H1 (cell line): ENCODE measurements around the gene TMCC3. TPM values are rescaled to one million over a fixed set of nuclear protein-coding genes. Genes with fewer than 3 reads are reported as not detected.

Experiments used
- CTCF ChIA-PET: fragments of 300-600 bp; sonication (Branson Sonifier 250); formaldehyde crosslinking; loops from one replicate; lab custom pipeline; 2021; ENCODE audit not compliant: partially characterized antibody; lab: Charles Lee
- POLR2A ChIA-PET: fragments of 300-600 bp; sonication (Branson Sonifier 250); formaldehyde crosslinking; loops from one replicate; lab custom pipeline; 2021; ENCODE audit warnings: inconsistent platforms; ENCODE audit not compliant: partially characterized antibody; lab: Charles Lee
- DNase-seq, 2 experiments: peaks; one replicate each; pipeline versions ENCODE4 v3.0.0 to v3.0.0-alpha.2; 2010 to 2022; ENCODE audit warnings: low spot score in 2 of 2, low read depth in 1 of 2, mixed read lengths in 1 of 2
- FAIRE-seq: peaks from 2 replicates; lab custom pipeline; 2011; peaks lifted over from hg19 to GRCh38; lab: Jason Lieb, UNC
- H2AFZ ChIP-seq: 2 replicates; pipeline ENCODE4 v1.8.1; 2012; ENCODE audit warnings: low read length, inconsistent platforms
- H2AK5ac ChIP-seq: 2 replicates; pipeline ENCODE4 v1.6.1; 2013; ENCODE audit warnings: low read depth, low read length
- H2BK120ac ChIP-seq: replicated peaks from 2 replicates; pipeline ENCODE3; 2013; ENCODE audit warnings: low read depth, low read length, inconsistent platforms
- H2BK12ac ChIP-seq: 2 replicates; pipeline ENCODE4 v1.6.1; 2013; ENCODE audit warnings: low read depth, low read length
- H2BK15ac ChIP-seq: 2 replicates; pipeline ENCODE4 v1.6.1; 2013; ENCODE audit warnings: low read length
- H2BK20ac ChIP-seq: 2 replicates; pipeline ENCODE4 v1.6.1; 2013; ENCODE audit warnings: low read length
- H2BK5ac ChIP-seq: 2 replicates; pipeline ENCODE4 v1.6.1; 2013; ENCODE audit warnings: low read depth, low read length
- H3K14ac ChIP-seq: 2 replicates; pipeline ENCODE4 v1.6.1; 2013; ENCODE audit warnings: inconsistent platforms; ENCODE audit not compliant: insufficient read length
- H3K18ac ChIP-seq: 2 replicates; pipeline ENCODE4 v1.6.1; 2013; ENCODE audit warnings: low read length; ENCODE audit errors: extremely low read depth
- H3K23ac ChIP-seq: 2 replicates; pipeline ENCODE4 v1.6.1; 2013; ENCODE audit warnings: inconsistent platforms; ENCODE audit not compliant: insufficient read length
- H3K23me2 ChIP-seq: 2 replicates; pipeline ENCODE4 v1.6.1; 2013; ENCODE audit warnings: low read depth, low read length
- H3K27ac ChIP-seq: 2 replicates; pipeline ENCODE4 v1.6.1; 2011; ENCODE audit warnings: low read depth, low read length, inconsistent platforms
- H3K27me3 ChIP-seq, 4 experiments: replicated peaks in 1 of 4; 1 replicate in 1 of 4; 2 replicates in 3 of 4; pipeline versions ENCODE4 v1.6.1 to v1.8.1; 2011 to 2013; ENCODE audit warnings: low read length in 3 of 4, mild to moderate bottlenecking in 3 of 4, inconsistent platforms in 2 of 4, mixed read lengths in 2 of 4, moderate library complexity in 1 of 4; ENCODE audit not compliant: control insufficient read depth in 3 of 4, insufficient read depth in 3 of 4; ENCODE audit errors: extremely low read depth in 1 of 4
- H3K36me3 ChIP-seq, 4 experiments: 2 replicates each; pipeline versions ENCODE4 v1.6.1 to v1.8.1; 2011 to 2013; ENCODE audit warnings: mild to moderate bottlenecking in 4 of 4, low read length in 3 of 4, moderate library complexity in 2 of 4, control low read depth in 1 of 4, inconsistent platforms in 1 of 4; ENCODE audit not compliant: insufficient read depth in 4 of 4, control insufficient read depth in 2 of 4
- H3K4ac ChIP-seq: replicated peaks from 2 replicates; pipeline ENCODE3; 2013; ENCODE audit warnings: low read length, low read depth, mixed read lengths, inconsistent platforms; ENCODE audit not compliant: insufficient read length
- H3K4me1 ChIP-seq, 4 experiments: replicated peaks in 1 of 4; 1 replicate in 1 of 4; 2 replicates in 3 of 4; pipeline versions ENCODE4 v1.6.1 to v1.8.1; 2011 to 2013; ENCODE audit warnings: low read length in 3 of 4, inconsistent platforms in 2 of 4, mixed read lengths in 1 of 4; ENCODE audit not compliant: insufficient read depth in 4 of 4, control insufficient read depth in 3 of 4
- H3K4me2 ChIP-seq, 2 experiments: 2 replicates each; pipeline versions ENCODE4 v1.6.1 to v1.8.1; 2011 to 2013; ENCODE audit warnings: low read depth in 2 of 2, low read length in 2 of 2, control low read depth in 1 of 2, inconsistent platforms in 1 of 2, mild to moderate bottlenecking in 1 of 2; ENCODE audit not compliant: insufficient read depth in 1 of 2
- H3K4me3 ChIP-seq, 4 experiments: fragments of 200-600, 300-600 bp in 1 of 4; sonication (generic), shearing (Covaris generic), sonication (Bioruptor Twin) in 1 of 4; 2 replicates each; pipeline versions ENCODE4 v1.5.1 to v1.8.1; 2011 to 2016; ENCODE audit warnings: low read length in 4 of 4, low read depth in 3 of 4, control low read depth in 2 of 4, inconsistent platforms in 2 of 4, mild to moderate bottlenecking in 2 of 4, mixed read lengths in 1 of 4, moderate library complexity in 1 of 4; ENCODE audit not compliant: insufficient read depth in 2 of 4; ENCODE audit errors: extremely low read depth in 1 of 4
- H3K56ac ChIP-seq: replicated peaks from 2 replicates; pipeline ENCODE3; 2013; ENCODE audit warnings: low read depth, mild to moderate bottlenecking, mixed read lengths, low read length, inconsistent platforms; ENCODE audit not compliant: insufficient read length
- H3K79me1 ChIP-seq: 2 replicates; pipeline ENCODE4 v1.6.1; 2013; ENCODE audit warnings: low read depth, low read length, control low read depth
- H3K79me2 ChIP-seq, 2 experiments: 2 replicates each; pipeline versions ENCODE4 v1.6.1 to v1.8.1; 2012 to 2013; ENCODE audit warnings: low read length in 2 of 2, mild to moderate bottlenecking in 2 of 2, inconsistent platforms in 1 of 2; ENCODE audit not compliant: insufficient read depth in 2 of 2, control insufficient read depth in 1 of 2
- H3K9ac ChIP-seq, 4 experiments: replicated peaks in 1 of 4; 1 replicate in 1 of 4; 2 replicates in 3 of 4; pipeline versions ENCODE4 v1.6.1 to v1.8.1; 2011 to 2013; ENCODE audit warnings: low read depth in 3 of 4, low read length in 3 of 4, control low read depth in 2 of 4, mild to moderate bottlenecking in 2 of 4, moderate library complexity in 2 of 4, inconsistent platforms in 1 of 4; ENCODE audit errors: extremely low read depth in 1 of 4
- H3K9me3 ChIP-seq, 2 experiments: 2 replicates each; pipeline versions ENCODE4 v1.6.1 to v1.8.1; 2012 to 2013; ENCODE audit warnings: mild to moderate bottlenecking in 2 of 2, moderate library complexity in 2 of 2, control low read depth in 1 of 2, inconsistent platforms in 1 of 2, low read depth in 1 of 2, low read length in 1 of 2, mixed read lengths in 1 of 2; ENCODE audit not compliant: insufficient read depth in 2 of 2
- H4K20me1 ChIP-seq, 2 experiments: replicated peaks in 1 of 2; 2 replicates each; pipeline versions ENCODE3 to v1.8.1; 2011 to 2013; ENCODE audit warnings: inconsistent platforms in 2 of 2, low read length in 2 of 2, mild to moderate bottlenecking in 1 of 2; ENCODE audit not compliant: insufficient read depth in 2 of 2, control insufficient read depth in 1 of 2
- H4K5ac ChIP-seq: 2 replicates; pipeline ENCODE4 v1.6.1; 2013; ENCODE audit warnings: low read length, low read depth, mixed read lengths, inconsistent platforms; ENCODE audit not compliant: insufficient read length
- H4K8ac ChIP-seq: 2 replicates; pipeline ENCODE4 v1.8.0; 2013; ENCODE audit warnings: mild to moderate bottlenecking, moderate library complexity, low read length, inconsistent platforms; ENCODE audit not compliant: insufficient read depth; ENCODE audit errors: extremely low read depth
- H4K91ac ChIP-seq: replicated peaks from 2 replicates; pipeline ENCODE3; 2013; ENCODE audit warnings: low read length, mixed read lengths, inconsistent platforms; ENCODE audit not compliant: insufficient read length
- POU5F1 ChIP-seq: IDR thresholded peaks from 2 replicates; pipeline ENCODE4 v1.6.1; 2011; ENCODE audit warnings: low read depth, mild to moderate bottlenecking, low read length, moderate library complexity
- SAP30 ChIP-seq: fragments of 300-600 bp; sonication (generic); IDR thresholded peaks from 2 replicates; pipeline ENCODE4 v1.7.1; 2012; ENCODE audit warnings: low read length, moderate library complexity, mild to moderate bottlenecking, inconsistent platforms; ENCODE audit not compliant: insufficient read depth, insufficient replicate concordance
- WGBS, 2 experiments: shearing (Covaris generic) in 1 of 2; methylation state at CpG; one replicate each; pipeline versions ENCODE4 v1.1.6 to v1.1.7; 2013 to 2015; ENCODE audit warnings: low lambda C conversion rate in 2 of 2, mixed read lengths in 2 of 2, inconsistent platforms in 1 of 2, low coverage in 1 of 2, missing lambda C conversion rate in 1 of 2; ENCODE audit not compliant: insufficient replicate concordance in 2 of 2, insufficient coverage in 1 of 2, insufficient read length in 1 of 2; ENCODE audit errors: extremely low coverage in 1 of 2, missing lambda C conversion rate in 1 of 2; 5-methylcytosine and 5-hydroxymethylcytosine counted together
- polyA plus RNA-seq, 7 experiments: library from polyadenylated mRNA; depleted of rRNA in 3 of 7; stranded (reverse) in 5 of 7; unstranded in 2 of 7; fragments of >200 nt in 5 of 7; fragments of 200-250 nt in 2 of 7; gene quantifications; 1 replicate in 5 of 7; 2 replicates in 1 of 7; 4 replicates in 1 of 7; pipeline versions ENCODE4 v1.2.1 to v1.2.3, GENCODE V29; 2011 to 2013; ENCODE audit warnings: missing spikeins in 2 of 7, mixed read lengths in 2 of 7
- total RNA-seq: library from RNA; stranded (reverse); fragmentation: NEBNext Ultra II Directional; extraction: Animal tissue kit (Norgen Biotek cat#: 25700); gene quantifications from 2 replicates; pipeline ENCODE4 v1.2.1, GENCODE V29; 2021

The TMCC3 gene
- total and polyA plus RNA-seq, 2 of the 8 experiments (the other 6 are each of a cell fraction or from before 2014, with no cell fraction given): 1.7 to 4.1 TPM

- H3K79me2 ChIP-seq: no peaks in the 10 kb centered on the region
- no peaks in the 10 kb centered on the region for H3K9me3 ChIP-seq
- TF ChIP-seq SAP30 (no peak), POU5F1 (no peak)
- H3K36me3 ChIP-seq: no peaks in the 10 kb centered on the region
- no peak overlapping the region for H2BK20ac ChIP-seq
- no peak overlapping the region for H3K4me2 ChIP-seq
- H3K4me3 ChIP-seq: no peak overlapping the region
- no peak overlapping the region for H2BK120ac ChIP-seq
- no peaks in the 10 kb centered on the region for H4K20me1 ChIP-seq
- no peaks in the 10 kb centered on the region for H3K79me1 ChIP-seq
- H3K23me2 ChIP-seq: no peaks in the 10 kb centered on the region; the same call in 1 of the 2 replicates
- no peak overlapping the region for H3K27ac ChIP-seq
- H2BK15ac ChIP-seq: no peak overlapping the region
- FAIRE-seq (no peak), DNase-seq (no peak)
- H3K4ac ChIP-seq: no peak overlapping the region
- CTCF ChIA-PET: interaction anchor here (1.0 kb wide), 1 partner anchor 76 kb away, joined by 3 read pairs; no protein-coding TSS in a partner anchor
- H2BK12ac ChIP-seq: no peak overlapping the region
- H3K14ac ChIP-seq: no peak overlapping the region
- H4K5ac ChIP-seq: no peak overlapping the region
- no peaks in the 10 kb centered on the region for H3K27me3 ChIP-seq
- no peak overlapping the region for H3K9ac ChIP-seq
- no peak overlapping the region for H3K56ac ChIP-seq
- H3K4me1 ChIP-seq: no peaks in the 10 kb centered on the region
- no peak overlapping the region for H3K23ac ChIP-seq
- no peak overlapping the region for H2BK5ac ChIP-seq
- no peak overlapping the region for H2AFZ ChIP-seq
- no peak overlapping the region for H2AK5ac ChIP-seq
- no peak overlapping the region for H4K91ac ChIP-seq
- POLR2A ChIA-PET: interaction anchor here (1.0 kb wide), 1 partner anchor 9 kb away, joined by 3 read pairs; no protein-coding TSS in a partner anchor
- H3K18ac ChIP-seq: no peak overlapping the region
- WGBS, 2 experiments: 96% methylated on average over 10 of the region's 10 CpGs; no CpG with 5 or more reads in 1 of the 2 experiments
- no peak overlapping the region for H4K8ac ChIP-seq
Measured at GRCh38 chr12:94640134-94640928, 10.0 kb downstream of the TMCC3 start.
